Measurements from ENCODE around the gene FOXJ2.
"Not testable (repeated sequence)": the region's sequence is repeated elsewhere in the genome, so short reads cannot be mapped to it uniquely, and the experiment has no call there.

The FOXJ2 gene

GRCh38 chr12:8032242-8033152 is at the start of gene FOXJ2:
Gene FOXJ2, plus strand, starts transcription at chr12:8032716. Its CDS starts 7,117 bp downstream, at chr12:8039833.
- peak; percentile 88 for DNase-seq (ENCODE audit: low spot score)

DNA sequence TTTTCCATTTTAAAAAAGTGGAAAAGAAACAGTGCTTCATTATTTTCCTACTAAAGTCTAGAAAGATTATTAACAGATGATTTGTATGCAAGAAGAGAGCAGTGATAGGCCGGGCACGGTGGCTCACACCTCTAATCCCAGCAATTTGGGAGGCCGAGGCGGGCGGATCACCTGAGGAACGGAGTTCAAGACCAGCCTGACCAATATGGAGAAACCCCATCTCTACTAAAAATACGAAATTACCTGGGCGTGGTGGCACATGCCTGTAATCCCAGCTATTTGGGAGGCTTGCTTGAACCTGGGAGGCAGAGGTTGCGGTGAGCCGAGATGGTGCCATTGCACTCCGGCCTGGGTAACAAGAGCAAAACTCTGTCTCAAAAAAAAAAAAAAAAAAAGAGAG is 49.5 kb upstream of the FOXJ2 start:
- not testable (repeated sequence) for DNase-seq (ENCODE audit: low spot score)

- not testable (repeated sequence) for DNase-seq (ENCODE audit: low spot score)
Measured at GRCh38 chr12:7983460-7983859, 49.1 kb upstream of the FOXJ2 start.

GRCh38 chr12:7984900-7985299 is 47.6 kb upstream of the FOXJ2 start:
- DNase-seq (ENCODE audit: low spot score): no peak

GRCh38 chr12:7985802-7986418 is 46.6 kb upstream of the FOXJ2 start:
- no peak for DNase-seq (ENCODE audit: low spot score)

DNA sequence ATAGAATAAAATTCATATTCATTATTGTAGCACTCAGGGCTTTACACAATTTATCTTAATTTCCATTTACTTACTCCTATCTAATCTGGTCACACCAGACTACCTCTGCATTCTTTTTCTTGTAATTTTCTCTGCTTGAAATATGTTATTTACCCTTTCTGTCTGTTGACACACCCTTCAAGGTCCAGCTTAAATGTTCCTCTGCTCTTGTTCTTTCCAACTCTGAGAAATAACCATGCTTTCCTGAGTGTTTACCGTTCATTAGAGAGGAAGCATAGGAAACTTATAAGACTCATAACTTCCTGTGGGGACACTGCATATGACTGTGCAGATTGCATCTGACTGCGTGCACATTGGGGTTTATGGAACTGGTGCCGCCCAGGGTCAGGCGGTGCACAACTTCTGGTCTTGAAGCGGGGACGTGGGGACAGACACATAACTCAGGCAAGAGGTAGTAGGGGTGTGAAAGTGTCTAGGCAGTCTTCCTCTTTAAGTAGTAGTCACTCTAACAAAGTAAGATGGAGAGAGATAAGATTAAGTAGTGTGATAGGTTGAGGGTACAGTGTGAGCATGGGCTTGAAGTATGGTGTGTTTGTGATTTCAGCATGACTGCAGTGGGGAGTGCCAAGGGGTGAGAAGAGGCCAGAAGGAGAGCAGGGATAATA is 42.6 kb upstream of the FOXJ2 start:
- DNase-seq (ENCODE audit: low spot score): no peak

GRCh38 chr12:7991535-7991934 is 41.0 kb upstream of the FOXJ2 start:
- DNase-seq (ENCODE audit: low spot score): no peak

- DNase-seq (ENCODE audit: low spot score): no peak
Measured at GRCh38 chr12:7994731-7995205, 37.7 kb upstream of the FOXJ2 start.

- DNase-seq (ENCODE audit: low spot score): peak; percentile 63
Measured at GRCh38 chr12:7995266-7995963, 37.1 kb upstream of the FOXJ2 start.

DNA sequence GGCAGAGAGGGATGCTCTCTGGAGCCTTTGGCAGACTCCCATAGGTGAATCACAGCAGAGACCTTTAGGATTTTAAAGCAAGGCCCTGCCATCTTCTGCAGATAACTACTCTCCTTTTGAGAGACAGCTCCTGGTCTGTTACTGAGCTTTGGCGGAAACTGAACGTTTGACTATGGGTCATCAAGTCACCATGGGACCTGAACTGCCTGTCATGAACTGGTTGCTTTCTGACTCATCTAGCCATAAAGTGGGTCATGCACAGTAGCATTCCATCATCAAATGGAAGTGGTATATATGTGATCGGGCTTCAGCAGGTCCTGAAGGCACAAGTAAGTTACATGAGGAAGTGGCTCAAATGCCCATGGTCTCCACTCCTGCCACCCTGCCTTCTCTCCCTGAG is 31.7 kb upstream of the FOXJ2 start:
- not testable (repeated sequence) for DNase-seq (ENCODE audit: low spot score)

GRCh38 chr12:8001496-8001895 is 31.0 kb upstream of the FOXJ2 start:
- not testable (repeated sequence) for DNase-seq (ENCODE audit: low spot score)

GRCh38 chr12:8004897-8005296 is 27.6 kb upstream of the FOXJ2 start:
- DNase-seq (ENCODE audit: low spot score): not testable (repeated sequence)

GRCh38 chr12:8011331-8011730 is 21.2 kb upstream of the FOXJ2 start:
- DNase-seq (ENCODE audit: low spot score): no peak

DNA sequence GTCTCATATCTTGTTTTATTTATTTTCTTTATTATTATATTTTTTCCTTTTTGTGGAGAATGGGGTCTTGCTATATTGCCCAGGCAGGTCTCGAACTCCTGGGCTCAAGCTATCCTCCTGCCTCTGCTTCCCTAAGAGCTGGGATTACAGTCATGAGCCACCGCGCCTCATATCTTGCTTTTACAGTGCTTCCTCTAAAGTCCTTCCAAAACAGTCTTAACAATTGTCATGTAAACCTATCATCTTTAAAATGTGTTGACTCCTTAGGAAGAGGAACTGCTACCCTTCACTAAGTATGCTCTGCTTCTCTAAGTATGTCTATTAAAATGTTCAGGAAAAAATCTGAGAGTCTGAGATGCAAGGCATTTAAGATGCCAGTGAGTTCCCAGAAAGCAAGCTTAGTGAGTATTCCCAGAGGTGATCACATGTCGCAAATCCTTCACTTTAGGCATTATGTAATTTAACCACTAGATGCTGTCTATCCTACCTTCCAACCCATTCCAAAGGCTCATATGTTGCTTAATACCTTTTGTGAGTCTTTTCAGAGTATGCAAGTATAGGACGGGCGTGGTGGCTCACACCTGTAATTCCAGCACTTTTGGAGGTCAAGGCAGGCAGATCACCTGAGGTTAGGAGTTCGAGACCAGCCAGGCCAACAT is 19.7 kb upstream of the FOXJ2 start:
- DNase-seq (ENCODE audit: low spot score): no peak

- DNase-seq (ENCODE audit: low spot score): no peak
Measured at GRCh38 chr12:8014836-8015235, 17.7 kb upstream of the FOXJ2 start.

DNA sequence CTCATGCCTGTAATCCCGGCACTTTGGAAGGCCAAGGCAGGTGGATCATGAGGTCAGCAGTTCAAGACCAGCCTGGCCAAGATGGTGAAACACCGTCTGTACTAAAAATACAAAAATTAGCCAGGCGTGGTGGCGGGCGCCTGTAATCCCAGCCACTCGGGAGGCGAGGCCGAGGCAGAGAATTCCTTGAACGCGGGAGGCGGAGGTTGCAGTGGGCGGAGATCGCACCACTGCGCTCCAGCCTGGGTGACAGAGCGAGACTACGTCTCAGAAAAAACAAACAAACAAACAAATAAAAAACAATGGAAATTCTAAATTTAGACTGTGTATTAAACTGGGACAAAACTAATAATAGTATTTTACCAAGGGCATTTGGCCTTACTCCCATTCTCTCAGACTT is 14.3 kb upstream of the FOXJ2 start:
- not testable (repeated sequence) for DNase-seq (ENCODE audit: low spot score)

GRCh38 chr12:8018666-8019581 is 13.6 kb upstream of the FOXJ2 start:
- DNase-seq (ENCODE audit: low spot score): peak; percentile 53

DNA sequence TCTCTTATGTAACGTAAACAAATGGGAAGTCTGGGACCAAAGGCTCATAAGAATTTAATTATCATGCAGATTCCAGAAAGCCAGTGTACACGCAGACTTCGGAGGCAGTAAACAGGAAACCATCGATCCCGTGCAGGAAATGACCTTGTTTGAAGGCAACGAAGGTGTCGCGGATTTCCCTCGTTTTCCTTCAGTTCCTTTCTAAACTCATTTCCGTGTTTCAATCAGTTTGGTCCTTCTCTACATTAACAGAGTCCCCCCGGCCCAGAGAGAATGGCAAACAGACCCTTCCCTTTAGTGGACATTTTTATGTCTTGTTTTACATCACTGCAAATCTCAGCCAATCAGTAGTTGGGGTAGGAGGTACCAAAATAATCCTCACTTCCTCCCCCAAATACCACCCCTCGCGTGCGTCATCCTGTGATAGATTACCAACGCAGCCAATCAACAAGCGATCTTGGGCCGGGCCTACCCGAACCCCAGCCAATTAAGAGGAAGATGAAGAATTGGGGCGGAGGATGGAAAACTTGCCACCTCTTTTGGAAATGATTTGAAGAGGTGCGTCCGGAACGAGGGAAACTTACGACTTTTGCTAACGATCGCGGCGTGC is 6.1 kb upstream of the FOXJ2 start:
- peak; percentile 90 for DNase-seq (ENCODE audit: low spot score)

- no peak for DNase-seq (ENCODE audit: low spot score)
Measured at GRCh38 chr12:8027856-8028255, 4.7 kb upstream of the FOXJ2 start.

DNA sequence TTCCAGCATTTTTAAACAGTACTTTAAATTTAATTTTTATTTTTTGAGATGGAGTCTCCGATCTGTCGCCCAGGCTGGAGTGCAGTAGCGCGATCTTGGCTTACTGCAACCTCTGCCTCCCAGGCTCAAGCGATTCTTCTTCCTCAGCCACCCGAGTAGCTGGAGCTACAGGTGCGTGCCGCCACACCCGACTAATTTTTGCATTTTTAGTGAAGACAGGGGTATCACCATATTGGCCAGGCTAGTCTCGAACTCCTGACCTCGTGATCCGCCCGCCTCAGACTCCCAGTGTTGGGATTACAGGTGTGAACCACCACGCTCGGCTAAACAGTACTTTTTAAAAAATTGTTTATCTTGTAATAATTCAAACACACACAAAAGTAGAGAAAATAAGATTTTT is 4.2 kb upstream of the FOXJ2 start:
- no peak for DNase-seq (ENCODE audit: low spot score)

All from D341Med (cell line).